ENCODE measurements around the gene RGS1. TPM values are rescaled to one million over a fixed set of nuclear protein-coding genes. Genes with fewer than 3 reads are reported as not detected.

RGS1 gene
- total RNA-seq, 2 donors from 2014 or later, result not detected

- WGBS, 2 experiments (ENCODE audit: insufficient coverage in 1 of 2, insufficient read length in 1 of 2), result 79 to 100% methylated on average over 3 to 4 of the region's 5 CpGs
- TF ChIP-seq CTCF (conservative IDR thresholded peaks at IDR 0.05), result no peak
- no peaks in the 10 kb centered on the region for H3K9me3 ChIP-seq (ENCODE audit: control insufficient read depth, low read length)
- Mint-ChIP-seq H3K36me3 (ENCODE audit: low read depth) (no peaks in the 10 kb centered on the region), H3K4me3 (no peak overlapping the region), H3K27ac (no peak overlapping the region), H3K27me3 (ENCODE audit: insufficient read depth) (peaks cover 24% of the 10 kb centered on the region), H3K9me3 (no peaks in the 10 kb centered on the region), H3K4me1 (peaks cover 53% of the 10 kb centered on the region)
- no peaks in the 10 kb centered on the region for H3K27me3 ChIP-seq (ENCODE audit: control insufficient read depth, insufficient read depth, low read length, poor library complexity, severe bottlenecking)
- no peak overlapping the region for H3K9ac ChIP-seq (ENCODE audit: extremely low read depth, low read length, poor library complexity, severe bottlenecking)
- H3K27ac ChIP-seq (ENCODE audit: low read depth, low read length), result no peak overlapping the region
- peaks cover 10% of the 10 kb centered on the region for H3K4me1 ChIP-seq (ENCODE audit: control insufficient read depth, insufficient read depth, low read length)
- no peaks in the 10 kb centered on the region for H3K36me3 ChIP-seq (ENCODE audit: control insufficient read depth, insufficient read depth, low read length)
- H3K4me3 ChIP-seq (ENCODE audit: low read length), result peak overlapping the region; percentile 37
- DNase-seq, result no peak
These were observed 52.3 kb downstream of the RGS1 start for GRCh38 chr1:192627901-192628300.

GRCh38 chr1:192628396-192629057 is 53.0 kb downstream of the RGS1 start:
- Mint-ChIP-seq H3K27ac (peak overlapping the region; percentile 26), H3K27me3 (ENCODE audit: insufficient read depth) (peaks cover 19% of the 10 kb centered on the region), H3K4me3 (no peak overlapping the region), H3K4me1 (peaks cover 59% of the 10 kb centered on the region), H3K36me3 (ENCODE audit: low read depth) (no peaks in the 10 kb centered on the region), H3K9me3 (no peaks in the 10 kb centered on the region)
- Histone ChIP-seq H3K27me3 (ENCODE audit: control insufficient read depth, insufficient read depth, low read length, poor library complexity, severe bottlenecking) (peaks cover under 1% of the 10 kb centered on the region), H3K4me1 (ENCODE audit: control insufficient read depth, insufficient read depth, low read length) (peaks cover 15% of the 10 kb centered on the region), H3K36me3 (ENCODE audit: control insufficient read depth, insufficient read depth, low read length) (no peaks in the 10 kb centered on the region), H3K4me3 (ENCODE audit: low read length) (peak overlapping the region; percentile 37), H3K27ac (ENCODE audit: low read depth, low read length) (no peak overlapping the region), H3K9me3 (ENCODE audit: control insufficient read depth, low read length) (no peaks in the 10 kb centered on the region), H3K9ac (ENCODE audit: extremely low read depth, low read length, poor library complexity, severe bottlenecking) (no peak overlapping the region)
- no peak for DNase-seq
- WGBS, 2 experiments (ENCODE audit: insufficient coverage in 1 of 2, insufficient read length in 1 of 2), result 69% methylated on average over 1 of the region's 1 CpG; no CpG with 5 or more reads in 1 of the 2 experiments
- no peak for TF ChIP-seq CTCF (conservative IDR thresholded peaks at IDR 0.05)

GRCh38 chr1:192629612-192630011 is 54.0 kb downstream of the RGS1 start:
- Mint-ChIP-seq H3K9me3 (no peaks in the 10 kb centered on the region), H3K4me1 (peaks cover 65% of the 10 kb centered on the region), H3K4me3 (no peak overlapping the region), H3K36me3 (ENCODE audit: low read depth) (no peaks in the 10 kb centered on the region), H3K27me3 (ENCODE audit: insufficient read depth) (peaks cover 11% of the 10 kb centered on the region), H3K27ac (no peak overlapping the region)
- TF ChIP-seq CTCF (conservative IDR thresholded peaks at IDR 0.05), result no peak
- Histone ChIP-seq H3K4me3 (ENCODE audit: low read length) (no peak overlapping the region), H3K27ac (ENCODE audit: low read depth, low read length) (no peak overlapping the region), H3K9me3 (ENCODE audit: control insufficient read depth, low read length) (no peaks in the 10 kb centered on the region), H3K27me3 (ENCODE audit: control insufficient read depth, insufficient read depth, low read length, poor library complexity, severe bottlenecking) (peaks cover 7% of the 10 kb centered on the region), H3K4me1 (ENCODE audit: control insufficient read depth, insufficient read depth, low read length) (peaks cover 15% of the 10 kb centered on the region), H3K9ac (ENCODE audit: extremely low read depth, low read length, poor library complexity, severe bottlenecking) (no peak overlapping the region), H3K36me3 (ENCODE audit: control insufficient read depth, insufficient read depth, low read length) (no peaks in the 10 kb centered on the region)
- WGBS, 2 experiments (ENCODE audit: insufficient coverage in 1 of 2, insufficient read length in 1 of 2), result 54 to 77% methylated on average over 1 to 2 of the region's 3 CpGs
- no peak for DNase-seq

Other genes with a start within 250 kb of the RGS1 start
- gene RGS13, start 60.4 kb downstream of the RGS1 start, total RNA-seq, result not detected
- gene RGS2, start 233.3 kb downstream of the RGS1 start, total RNA-seq, result 10 to 100 TPM; 14.1 to 14.2 TPM

Measured in endodermal cell (in vitro differentiated cells).